K562 (cell line): ENCODE results near the gene ZNRD2. TPM values are rescaled to one million over a fixed set of nuclear protein-coding genes. Genes with fewer than 3 reads are reported as not detected.

Experiments used
- ARID1B ChIP-seq: fragments of 450-650 bp; IDR thresholded peaks from 2 replicates; pipeline ENCODE4 v1.6.1; 2016; ENCODE audit warnings: antibody characterized with exemption, mild to moderate bottlenecking, inconsistent platforms
- CCNT2 ChIP-seq: IDR thresholded peaks from 2 replicates; pipeline ENCODE4 v1.6.1; 2011; ENCODE audit warnings: borderline replicate concordance, low read depth, mild to moderate bottlenecking, moderate library complexity, mixed read lengths, low read length; ENCODE audit not compliant: insufficient read length; ENCODE audit errors: extremely low read depth
- CREB1 ChIP-seq, 2 experiments: sonication (generic) in 1 of 2; formaldehyde crosslinking in 1 of 2; IDR thresholded peaks; 2 replicates each; pipeline versions ENCODE4 v1.6.1 to v1.8.0; 2012 to 2022; ENCODE audit warnings: inconsistent platforms in 1 of 2, mild to moderate bottlenecking in 1 of 2, missing genetic modification reagents in 1 of 2, moderate library complexity in 1 of 2
- ELF4 ChIP-seq: fragments of 450-650 bp; formaldehyde crosslinking; IDR thresholded peaks from 2 replicates; pipeline ENCODE4 v1.4.0; 2022; ENCODE audit warnings: missing genetic modification characterization
- HNRNPLL ChIP-seq: fragments of 200-400 bp; formaldehyde crosslinking; IDR thresholded peaks from 2 replicates; pipeline ENCODE4 v1.6.1; 2017; ENCODE audit warnings: low read length, low read depth, mild to moderate bottlenecking; ENCODE audit not compliant: poor library complexity, severe bottlenecking
- MCM5 ChIP-seq: fragments of 450-650 bp; IDR thresholded peaks from 2 replicates; pipeline ENCODE4 v1.6.1; 2016; ENCODE audit warnings: low read depth
- MYNN ChIP-seq, 2 experiments: sonication (generic); formaldehyde crosslinking in 1 of 2; IDR thresholded peaks; 2 replicates each; pipeline versions ENCODE4 v1.5.0 to v1.6.1; 2016 to 2020; ENCODE audit warnings: antibody characterized with exemption in 1 of 2, missing genetic modification reagents in 1 of 2
- NCOA4 ChIP-seq: fragments of 450-650 bp; IDR thresholded peaks from 2 replicates; pipeline ENCODE4 v1.6.1; 2018; ENCODE audit warnings: mild to moderate bottlenecking; ENCODE audit not compliant: partially characterized antibody
- NR2C1 ChIP-seq, 2 experiments: fragments of 450-650 bp; IDR thresholded peaks; 2 replicates each; pipeline ENCODE4 v1.6.1; 2017; ENCODE audit warnings: mild to moderate bottlenecking in 2 of 2, antibody characterized with exemption in 1 of 2, inconsistent platforms in 1 of 2, missing compliant biosample characterization in 1 of 2, missing genetic modification characterization in 1 of 2
- PHB ChIP-seq: fragments of 250-450 bp; sonication (Bioruptor Pico); IDR thresholded peaks from 2 replicates; pipeline ENCODE4 v1.5.0; 2021
- TEAD1 ChIP-seq, 2 experiments: fragments of 450-650 bp in 1 of 2; sonication (generic) in 1 of 2; formaldehyde crosslinking; IDR thresholded peaks; 2 replicates each; pipeline versions ENCODE4 v1.4.0 to v1.8.0; 2020 to 2022; ENCODE audit warnings: mild to moderate bottlenecking in 2 of 2, missing genetic modification reagents in 1 of 2
- USF2 ChIP-seq: sonication (generic); formaldehyde crosslinking; IDR thresholded peaks from 2 replicates; pipeline ENCODE4 v1.5.0; 2020; ENCODE audit warnings: missing genetic modification reagents
- ZC3H8 ChIP-seq: fragments of 450-650 bp; IDR thresholded peaks from 2 replicates; pipeline ENCODE4 v1.6.1; 2017
- ZNF318 ChIP-seq, 2 experiments: fragments of 450-650 bp; IDR thresholded peaks; 2 replicates each; pipeline ENCODE4 v1.6.1; 2016; ENCODE audit warnings: mild to moderate bottlenecking in 2 of 2, borderline replicate concordance in 1 of 2, low read depth in 1 of 2, moderate library complexity in 1 of 2
- ZNF696 ChIP-seq: fragments of 250-450 bp; sonication (Bioruptor Pico); conservative IDR thresholded peaks from 2 replicates; pipeline ENCODE4 v1.4.0; 2020; ENCODE audit warnings: mild to moderate bottlenecking, moderate library complexity
- polyA plus RNA-seq, 8 experiments: library from polyadenylated mRNA; depleted of rRNA in 4 of 8; stranded (reverse) in 5 of 8; unstranded in 3 of 8; fragments of >200 nt; fragmentation: Nextera tagmentation in 2 of 8; fragmentation: Illumina TruSeq in 1 of 8; extraction: Ambion mirVana in 2 of 8; extraction: Trizol in 1 of 8; gene quantifications; 2 replicates each; pipeline versions ENCODE4 v1.2.1 to v1.2.3, GENCODE V29; 2011 to 2014; ENCODE audit warnings: inconsistent platforms in 1 of 8, missing spikeins in 1 of 8
- total RNA-seq, 7 experiments: library from RNA; depleted of rRNA in 6 of 7; stranded (reverse); fragments of >200 nt in 6 of 7; fragmentation: Illumina TruSeq in 2 of 7; extraction: Trizol in 2 of 7; gene quantifications; 2 replicates each; pipeline versions ENCODE4 v1.2.1 to v1.2.3, GENCODE V29; 2011 to 2021; ENCODE audit warnings: low replicate concordance in 1 of 7
- TF ChIP-seq, protein P1 (sequence below): fragments of 450-650 bp; IDR thresholded peaks from 2 replicates; pipeline ENCODE4 v1.6.1; 2018; ENCODE audit warnings: mild to moderate bottlenecking, low read depth; ENCODE audit not compliant: partially characterized antibody

The ZNRD2 gene
- total and polyA plus RNA-seq, 9 of the 15 experiments (the other 6 are each of a cell fraction or from before 2014, with no cell fraction given), result 13.4 to 129 (median 60.4) TPM

GRCh38 chr11:65546217-65546958, 23.9 kb upstream of the ZNRD2 start (continued):
- TF ChIP-seq ARID1B (no peak; the same call in 1 of the 2 replicates), ELF4 (CRISPR knock-in tag) (no peak), ZC3H8 (no peak), NR2C1 (IDR thresholded peaks at IDR 0.05) (no peak), NR2C1 (tag; IDR thresholded peaks at IDR 0.05) (no peak), CCNT2 (peak; percentile 60), TEAD1 (CRISPR knock-in tag; IDR thresholded peaks at IDR 0.05) (0 out of 4 replicates have a peak, but pooled peaks of 1 of the 2 experiments have one; percentile 33), PHB (CRISPR knock-in tag) (no peak), ZNF318 (IDR thresholded peaks at IDR 0.05; ENCODE audit: borderline replicate concordance in 1 of 2, low read depth in 1 of 2) (no peak), HNRNPLL (peak; percentile 35), CREB1 (IDR thresholded peaks at IDR 0.05) (no peak), CREB1 (CRISPR knock-in tag; IDR thresholded peaks at IDR 0.05) (0 out of 2 replicates have a peak, but pooled peaks have one; percentile 36), USF2 (CRISPR knock-in tag) (peak; percentile 17; the same call in 1 of the 2 replicates), ZNF696 (CRISPR knock-in tag) (no peak), NCOA4 (no peak), MYNN (IDR thresholded peaks at IDR 0.05) (no peak), MYNN (CRISPR knock-in tag; IDR thresholded peaks at IDR 0.05) (no peak), MCM5 (no peak)
- TF ChIP-seq, protein P1, sequence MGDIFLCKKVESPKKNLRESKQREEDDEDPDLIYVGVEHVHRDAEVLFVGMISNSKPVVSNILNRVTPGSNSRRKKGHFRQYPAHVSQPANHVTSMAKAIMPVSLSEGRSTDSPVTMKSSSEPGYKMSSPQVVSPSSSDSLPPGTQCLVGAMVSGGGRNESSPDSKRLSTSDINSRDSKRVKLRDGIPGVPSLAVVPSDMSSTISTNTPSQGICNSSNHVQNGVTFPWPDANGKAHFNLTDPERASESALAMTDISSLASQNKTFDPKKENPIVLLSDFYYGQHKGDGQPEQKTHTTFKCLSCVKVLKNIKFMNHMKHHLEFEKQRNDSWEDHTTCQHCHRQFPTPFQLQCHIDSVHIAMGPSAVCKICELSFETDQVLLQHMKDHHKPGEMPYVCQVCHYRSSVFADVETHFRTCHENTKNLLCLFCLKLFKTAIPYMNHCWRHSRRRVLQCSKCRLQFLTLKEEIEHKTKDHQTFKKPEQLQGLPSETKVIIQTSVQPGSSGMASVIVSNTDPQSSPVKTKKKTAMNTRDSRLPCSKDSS, result no peak
